Kidney epithelial cell (primary cell): Measurements from ENCODE around the gene GRM5. TPM values are rescaled to one million over a fixed set of nuclear protein-coding genes. Genes with fewer than 3 reads are reported as not detected.

Experiments
- DNase-seq: peaks from one replicate; pipeline ENCODE4 v3.0.0-alpha.2; 2010; ENCODE audit warnings: low read depth
- H3K27me3 ChIP-seq: 2 replicates; pipeline ENCODE4 v1.6.0; 2011; ENCODE audit warnings: low read length; ENCODE audit not compliant: control insufficient read depth, insufficient read depth
- H3K36me3 ChIP-seq: 2 replicates; pipeline ENCODE4 v1.5.1; 2011; ENCODE audit warnings: low read length; ENCODE audit not compliant: control insufficient read depth, insufficient read depth
- H3K4me3 ChIP-seq: 2 replicates; pipeline ENCODE4 v1.5.1; 2011; ENCODE audit warnings: low read depth, mild to moderate bottlenecking, control low read depth, low read length
- total RNA-seq: library from RNA; depleted of rRNA; stranded (reverse); fragments of >200 nt; gene quantifications from 2 replicates; pipeline ENCODE4 v1.2.3, GENCODE V29; 2015
- TF ChIP-seq, protein P1 (sequence below): IDR thresholded peaks from 2 replicates; pipeline ENCODE4 v1.5.1; 2011; ENCODE audit warnings: mild to moderate bottlenecking, moderate library complexity, low read length, control low read depth, inconsistent platforms; ENCODE audit not compliant: insufficient read depth, poor library complexity, severe bottlenecking

Gene GRM5
- total RNA-seq, 1 donor from 2014 or later, result 0.17 TPM

DNA sequence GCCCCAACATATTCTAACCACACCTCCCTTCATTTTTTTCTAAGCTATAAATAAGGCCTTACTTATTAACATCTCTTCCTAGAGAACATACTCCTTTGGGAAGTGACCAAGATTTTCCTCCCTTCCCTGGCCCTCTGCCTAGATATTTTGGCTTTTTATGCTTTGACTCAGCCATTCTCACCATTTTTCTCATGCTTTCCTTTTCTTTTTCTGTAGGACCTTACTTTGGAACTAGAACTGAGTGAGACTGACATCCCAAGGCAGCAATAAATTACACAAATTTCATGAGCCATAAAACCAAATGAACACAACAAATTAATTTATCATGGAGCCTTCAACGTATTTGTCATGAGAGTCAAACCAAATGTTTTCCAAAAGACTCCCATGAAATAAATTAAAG is 585.6 kb downstream of the GRM5 start:
- TF ChIP-seq, protein P1, sequence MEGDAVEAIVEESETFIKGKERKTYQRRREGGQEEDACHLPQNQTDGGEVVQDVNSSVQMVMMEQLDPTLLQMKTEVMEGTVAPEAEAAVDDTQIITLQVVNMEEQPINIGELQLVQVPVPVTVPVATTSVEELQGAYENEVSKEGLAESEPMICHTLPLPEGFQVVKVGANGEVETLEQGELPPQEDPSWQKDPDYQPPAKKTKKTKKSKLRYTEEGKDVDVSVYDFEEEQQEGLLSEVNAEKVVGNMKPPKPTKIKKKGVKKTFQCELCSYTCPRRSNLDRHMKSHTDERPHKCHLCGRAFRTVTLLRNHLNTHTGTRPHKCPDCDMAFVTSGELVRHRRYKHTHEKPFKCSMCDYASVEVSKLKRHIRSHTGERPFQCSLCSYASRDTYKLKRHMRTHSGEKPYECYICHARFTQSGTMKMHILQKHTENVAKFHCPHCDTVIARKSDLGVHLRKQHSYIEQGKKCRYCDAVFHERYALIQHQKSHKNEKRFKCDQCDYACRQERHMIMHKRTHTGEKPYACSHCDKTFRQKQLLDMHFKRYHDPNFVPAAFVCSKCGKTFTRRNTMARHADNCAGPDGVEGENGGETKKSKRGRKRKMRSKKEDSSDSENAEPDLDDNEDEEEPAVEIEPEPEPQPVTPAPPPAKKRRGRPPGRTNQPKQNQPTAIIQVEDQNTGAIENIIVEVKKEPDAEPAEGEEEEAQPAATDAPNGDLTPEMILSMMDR, result no peak
- no peaks in the 10 kb centered on the region for H3K27me3 ChIP-seq
- H3K4me3 ChIP-seq, result no peak overlapping the region
- peak; percentile 47 for DNase-seq
- no peaks in the 10 kb centered on the region for H3K36me3 ChIP-seq

DNA sequence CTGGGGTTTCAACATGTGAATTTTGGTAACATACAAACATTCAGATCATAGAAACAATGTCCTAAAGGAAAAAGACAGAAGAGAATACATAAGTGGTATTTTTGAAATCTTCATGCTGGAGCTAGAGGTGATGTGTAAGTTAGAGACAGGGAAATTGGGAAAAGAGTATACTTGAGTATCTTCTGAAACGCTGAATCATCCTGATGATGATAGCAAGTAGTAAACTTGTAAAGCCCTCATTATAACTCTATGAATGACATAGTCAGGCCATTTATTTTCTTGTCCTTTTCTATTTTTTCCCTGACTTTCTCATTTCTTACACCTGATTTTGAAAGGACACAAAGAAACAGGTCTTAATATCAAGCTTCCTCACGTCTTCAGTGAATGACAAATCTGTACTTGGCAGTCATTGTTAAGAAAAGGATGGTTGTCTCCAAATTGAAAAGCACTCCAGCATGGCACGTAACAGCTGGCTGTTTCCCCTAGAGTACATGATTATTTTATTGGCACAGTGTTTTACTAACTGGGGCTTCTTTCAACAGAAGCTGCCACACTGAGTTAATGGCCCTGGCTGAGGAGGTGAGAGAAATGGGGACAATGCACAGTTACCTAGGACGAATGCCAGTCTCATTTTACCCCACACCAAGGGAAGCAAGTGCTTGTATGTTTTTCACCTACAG is 587.5 kb downstream of the GRM5 start:
- Histone ChIP-seq H3K36me3 (no peaks in the 10 kb centered on the region), H3K4me3 (no peak overlapping the region), H3K27me3 (no peaks in the 10 kb centered on the region)
- DNase-seq, result no peak
- TF ChIP-seq, protein P1, result no peak

DNA sequence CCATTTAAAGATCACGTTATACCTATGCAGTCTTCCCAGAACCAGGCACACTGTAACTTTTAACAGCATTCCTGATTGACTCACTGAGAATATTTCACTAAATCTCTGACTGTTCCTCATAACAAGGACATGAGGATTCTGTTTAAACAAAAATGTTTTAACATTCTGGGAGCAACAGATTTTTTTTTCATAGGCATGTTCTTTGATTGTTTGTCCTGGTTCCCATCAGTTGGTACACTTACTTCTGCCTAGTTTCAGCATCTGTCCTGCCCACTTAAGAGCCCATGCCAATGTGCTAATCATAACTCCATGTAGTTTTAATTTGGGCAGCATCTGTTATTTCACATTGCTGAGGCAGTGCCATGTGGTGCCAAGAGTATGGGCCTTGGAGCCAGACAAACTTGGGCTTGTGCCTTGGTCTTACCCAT is 589.8 kb downstream of the GRM5 start:
- TF ChIP-seq, protein P1, result no peak
- H3K4me3 ChIP-seq, result no peak overlapping the region
- H3K27me3 ChIP-seq, result no peaks in the 10 kb centered on the region
- H3K36me3 ChIP-seq, result no peaks in the 10 kb centered on the region
- DNase-seq, result no peak

DNA sequence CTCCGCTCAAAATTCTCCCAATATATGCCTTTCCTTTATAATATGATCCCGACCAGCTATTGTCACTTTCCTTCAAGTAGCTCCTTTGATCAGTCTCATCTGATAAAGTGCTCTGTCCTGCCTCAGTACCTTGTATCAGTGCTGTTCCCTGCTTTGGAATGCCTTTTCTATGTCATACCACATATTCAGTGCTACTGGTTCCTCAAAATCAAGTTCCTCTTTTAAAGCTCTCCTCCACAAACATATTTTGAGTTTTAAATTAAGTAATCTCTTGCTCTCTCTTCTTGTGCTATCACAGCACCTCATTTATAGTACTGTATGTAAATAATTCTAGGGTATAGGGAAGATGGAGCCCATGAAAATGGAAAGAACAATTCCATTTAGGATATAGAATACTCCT is 591.1 kb downstream of the GRM5 start:
- TF ChIP-seq, protein P1, result no peak
- no peaks in the 10 kb centered on the region for H3K27me3 ChIP-seq
- no peak overlapping the region for H3K4me3 ChIP-seq
- no peaks in the 10 kb centered on the region for H3K36me3 ChIP-seq
- DNase-seq, result no peak

DNA sequence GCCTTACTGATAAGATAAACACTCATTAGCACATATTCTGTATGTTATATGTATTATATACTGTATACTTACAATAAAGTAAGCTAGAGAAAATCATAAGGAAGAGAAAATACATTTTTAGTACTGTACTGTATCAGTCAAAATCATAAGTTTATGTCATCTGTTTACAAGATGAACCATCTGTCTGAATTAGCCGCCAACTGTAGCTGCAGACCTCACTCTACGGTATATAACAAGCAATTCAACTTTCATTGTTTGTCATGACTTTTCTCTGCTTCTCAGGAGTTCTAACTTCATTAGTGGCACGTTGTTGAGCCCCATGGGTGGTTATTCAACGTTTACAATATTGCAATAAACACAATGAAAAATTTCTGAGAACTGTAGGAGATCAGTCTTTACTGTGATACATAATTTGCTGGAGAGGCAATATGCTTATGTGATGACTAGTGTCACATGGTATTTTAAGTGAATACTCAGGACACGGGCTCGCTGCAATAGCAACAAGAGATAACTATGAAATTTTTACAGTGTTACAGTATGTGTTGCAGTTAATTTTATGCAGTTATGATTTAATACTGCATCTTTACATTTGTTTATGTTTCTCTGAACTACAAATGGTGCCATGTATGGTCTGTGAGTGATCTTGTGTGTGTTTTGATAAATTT is 596.1 kb downstream of the GRM5 start:
- no peak overlapping the region for H3K4me3 ChIP-seq
- DNase-seq, result no peak
- no peaks in the 10 kb centered on the region for H3K27me3 ChIP-seq
- H3K36me3 ChIP-seq, result no peaks in the 10 kb centered on the region
- TF ChIP-seq, protein P1, result no peak
